NCI-H226 (cell line): Measurements from ENCODE around the gene CST11.

ENCODE experiments used
- DNase-seq: peaks from one replicate; pipeline ENCODE4 v3.0.0-alpha.2; 2015

Gene CST11

DNA sequence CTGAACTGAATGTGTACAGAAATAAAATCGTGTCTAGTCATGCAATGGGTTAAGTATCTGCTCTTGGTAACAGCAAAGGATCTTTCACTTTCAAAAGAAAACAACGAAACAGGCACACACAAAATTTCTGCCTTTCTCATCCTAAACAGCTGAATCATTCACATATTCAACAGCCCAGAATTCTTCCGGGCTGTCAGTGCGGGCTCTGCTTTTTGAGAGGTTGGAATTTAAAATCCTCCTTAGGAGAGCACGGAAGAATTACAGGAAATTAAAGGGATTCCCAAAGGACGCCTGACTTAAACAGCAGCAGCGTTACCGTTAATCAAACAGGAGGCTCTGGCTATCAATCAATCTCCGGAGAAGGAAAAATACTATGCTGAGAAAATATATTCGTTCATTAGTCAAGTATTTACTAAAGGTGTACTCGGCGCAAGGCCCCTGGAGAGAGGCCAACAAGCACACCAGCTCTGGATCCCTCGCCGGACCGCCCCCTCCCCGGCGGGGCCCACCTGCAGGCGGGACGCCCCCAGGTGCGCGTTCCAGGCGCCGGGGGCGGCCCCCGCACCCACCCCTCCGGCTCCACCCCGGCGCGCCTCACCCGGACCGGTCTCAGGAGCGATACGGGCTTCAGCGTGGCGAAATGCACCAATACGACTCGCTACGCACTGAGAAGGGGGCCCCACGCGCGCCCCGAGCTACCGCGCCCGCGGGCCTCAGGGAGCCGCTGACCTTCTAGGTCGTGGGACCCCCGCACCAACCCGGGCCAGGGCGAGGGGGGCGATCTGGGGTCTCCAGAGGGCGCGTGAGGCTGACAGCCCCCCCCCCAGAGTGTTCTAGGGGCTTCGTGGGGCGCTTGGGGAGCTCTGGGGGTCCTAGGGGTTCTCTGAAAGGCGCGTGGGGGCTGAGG, 32.4 kb downstream of the CST11 start:
- DNase-seq: peak; percentile 53

DNA sequence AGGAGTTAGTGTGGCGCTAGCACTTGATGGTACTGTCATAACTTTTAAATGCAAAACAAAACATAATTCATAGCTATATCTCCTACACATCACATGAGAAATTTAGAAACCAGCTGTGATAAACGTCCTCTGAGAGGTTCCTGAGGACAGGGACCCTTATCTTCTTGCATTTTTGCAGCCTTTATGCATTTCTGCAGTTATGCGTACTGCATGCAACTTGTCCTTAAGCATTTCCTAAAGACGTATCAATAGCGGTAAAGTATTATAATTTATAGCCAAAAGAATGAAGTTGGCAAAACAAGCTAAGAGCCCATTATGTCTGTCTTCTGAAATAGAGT, 33.0 kb downstream of the CST11 start:
- DNase-seq: no peak

DNA sequence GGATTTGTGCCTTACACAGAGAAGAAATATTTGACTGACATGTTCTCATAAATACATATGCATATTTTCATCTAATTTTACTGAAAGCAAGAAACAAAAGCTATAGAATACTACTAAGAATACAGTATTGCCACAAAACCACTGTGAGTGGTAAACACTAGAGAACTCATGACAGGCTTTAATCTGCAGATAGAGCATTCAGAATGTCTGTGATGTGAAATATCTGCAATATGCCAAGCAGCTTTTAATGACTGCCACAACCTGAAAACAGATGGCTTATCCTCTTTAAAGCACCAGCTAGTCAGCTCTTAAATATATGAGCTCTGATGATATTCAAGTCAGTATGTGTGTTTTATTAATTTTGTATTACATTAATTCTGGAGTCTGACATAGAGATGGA, 34.8 kb downstream of the CST11 start:
- DNase-seq: no peak

DNA sequence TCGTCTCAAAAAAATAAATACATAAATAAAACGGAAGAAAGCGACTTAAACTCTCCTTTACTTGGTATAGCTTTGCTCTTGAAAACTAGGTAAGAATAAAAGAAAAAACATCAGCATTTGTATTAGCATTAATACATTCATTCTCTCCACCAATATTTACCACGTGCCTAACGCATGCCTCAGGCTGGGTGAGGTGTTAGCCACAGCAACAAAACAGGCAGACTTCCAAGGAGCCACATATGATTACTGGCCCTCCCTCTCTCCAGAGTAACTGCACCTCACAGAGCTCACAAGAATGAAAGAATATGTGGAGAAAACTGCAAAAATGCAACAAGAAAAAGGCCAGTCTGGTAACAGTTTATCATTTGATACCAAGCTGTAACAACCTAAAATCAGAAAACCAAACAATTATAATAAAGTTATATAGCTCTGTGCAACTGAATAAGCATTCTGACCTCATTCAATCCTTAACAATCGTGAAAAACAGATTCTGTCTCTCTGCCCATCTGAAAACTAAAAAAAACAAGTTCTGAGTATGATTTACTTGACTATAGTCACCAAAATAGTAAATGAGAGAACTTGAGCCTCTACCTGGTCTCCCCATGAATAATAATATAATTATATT, 36.6 kb downstream of the CST11 start:
- DNase-seq: peak; percentile 48

DNA sequence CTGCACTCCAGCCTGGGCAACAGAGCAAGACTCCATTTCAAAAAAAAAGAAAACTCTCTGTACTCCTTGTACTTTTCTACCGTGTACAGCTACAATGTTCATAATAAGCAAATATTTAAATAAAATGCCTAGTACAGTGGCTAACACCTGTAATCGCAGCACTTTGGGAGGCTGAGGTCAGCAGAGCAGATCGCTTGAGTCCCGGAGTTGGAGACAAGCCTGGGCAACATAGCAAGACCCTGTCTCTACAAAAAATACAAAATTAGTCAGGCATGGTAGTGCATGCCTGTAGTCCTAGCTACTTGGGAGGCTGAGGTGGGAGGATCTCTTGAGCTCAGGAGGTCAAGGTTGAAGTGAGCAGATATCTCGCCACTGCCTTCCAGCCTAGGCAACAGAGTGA, 37.1 kb downstream of the CST11 start:
- no peak for DNase-seq

DNA sequence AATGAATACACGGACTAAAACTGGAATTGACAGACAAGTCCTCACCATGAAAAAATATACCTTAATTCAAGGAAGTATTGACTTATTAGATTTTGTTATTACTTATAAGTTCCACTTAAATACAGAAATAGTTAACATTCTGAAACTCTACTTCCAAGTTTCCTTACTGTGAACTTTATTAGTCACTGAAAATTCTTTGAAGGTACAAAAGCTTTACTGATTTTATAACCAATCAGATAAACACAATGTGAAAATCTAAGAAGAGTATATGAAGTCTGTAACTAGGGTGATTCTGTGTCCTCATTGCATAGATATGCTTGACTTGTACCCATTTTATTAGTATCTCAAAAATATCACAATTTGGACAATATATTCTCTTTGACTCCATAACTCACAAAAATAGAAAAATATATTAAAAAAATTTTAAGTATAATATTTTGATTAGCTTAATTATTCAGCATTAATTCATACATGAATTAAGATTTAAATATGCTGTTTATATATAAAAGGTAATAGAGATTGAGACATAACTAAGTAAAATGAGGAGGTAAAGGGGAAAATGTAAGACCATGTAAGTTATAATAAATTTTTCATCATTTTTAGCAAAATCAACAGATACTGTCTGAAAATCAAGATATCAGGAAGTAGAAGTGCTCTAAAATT, 38.0 kb downstream of the CST11 start:
- DNase-seq: no peak

DNA sequence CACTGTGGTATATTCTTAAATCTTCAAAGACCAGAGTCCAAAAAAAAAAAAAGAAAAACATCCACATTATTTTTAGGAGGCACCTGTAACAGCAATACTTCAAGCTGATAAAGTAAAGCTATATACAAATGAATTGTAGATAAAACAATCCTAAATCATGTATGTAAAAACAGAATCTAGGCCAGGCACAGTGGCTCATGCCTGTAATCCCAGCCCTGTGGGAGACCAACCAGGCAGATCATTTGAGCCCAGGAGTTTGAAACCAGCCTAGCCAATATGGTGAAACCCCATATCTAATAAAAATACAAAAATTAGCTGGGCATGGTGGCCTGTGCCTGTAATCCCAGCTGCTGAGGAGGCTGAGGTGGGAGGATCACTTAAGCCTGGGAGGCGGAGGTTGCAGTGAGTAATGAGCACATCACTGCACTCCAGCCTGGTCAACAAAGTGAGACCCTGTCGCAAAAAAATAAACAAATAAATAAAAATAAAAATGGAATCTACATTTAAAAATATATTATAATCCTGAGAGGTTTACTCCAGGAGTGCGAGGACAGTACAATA, 38.7 kb downstream of the CST11 start:
- DNase-seq: no peak

DNA sequence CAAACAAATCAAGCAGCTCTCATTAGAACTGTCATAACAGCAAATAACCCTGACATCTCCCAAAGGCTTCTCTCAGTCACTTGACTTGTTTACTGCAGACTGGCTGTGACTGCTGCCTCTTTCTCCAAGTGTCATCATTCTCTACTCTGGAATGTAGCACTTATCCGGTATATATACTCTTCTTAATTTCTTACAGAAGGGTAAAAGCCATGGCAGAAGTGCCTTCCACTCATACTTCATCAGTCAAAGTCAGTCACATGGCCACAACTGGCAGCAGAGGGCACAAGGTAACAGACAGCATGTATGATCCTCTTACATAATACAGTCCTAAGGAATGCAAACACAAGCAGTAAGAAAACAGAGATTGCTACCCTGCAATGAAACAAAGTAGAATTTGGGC, 40.6 kb downstream of the CST11 start:
- DNase-seq: peak; percentile 30

DNA sequence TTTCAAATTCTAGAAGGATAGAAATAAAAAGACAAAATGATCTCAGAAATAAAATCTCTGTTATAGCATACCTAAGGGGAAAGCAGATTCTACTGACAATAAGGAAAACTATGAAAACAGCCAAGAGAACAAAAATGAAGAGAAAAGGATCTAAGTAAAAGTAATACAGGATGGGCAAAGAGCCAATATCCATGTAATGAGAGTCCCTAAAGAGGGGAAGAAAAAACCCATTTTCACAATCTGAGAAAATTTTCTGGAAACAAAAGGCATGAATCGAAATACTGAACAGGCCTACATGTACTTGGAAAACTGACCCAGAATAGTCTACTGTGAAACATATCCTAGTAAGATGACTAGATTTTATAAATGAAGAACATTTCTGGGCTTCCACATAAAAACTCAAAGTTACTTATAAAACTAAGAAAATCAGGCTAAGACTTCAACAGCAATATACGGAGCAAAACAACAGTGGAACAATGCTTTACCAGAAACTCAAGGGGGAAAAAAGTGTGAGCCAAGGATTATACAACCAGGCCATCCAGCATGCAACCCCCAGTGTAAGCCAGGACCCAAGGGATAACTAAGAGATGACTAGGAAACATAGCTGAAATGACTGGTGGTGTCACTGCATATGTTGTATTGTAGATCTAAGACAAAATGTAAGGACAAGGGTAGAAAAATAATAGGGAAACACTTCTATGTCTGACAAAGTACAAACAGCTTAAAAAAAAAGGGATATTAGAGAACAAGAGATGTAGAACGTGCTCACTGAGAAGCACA, 41.6 kb downstream of the CST11 start:
- DNase-seq: no peak

DNA sequence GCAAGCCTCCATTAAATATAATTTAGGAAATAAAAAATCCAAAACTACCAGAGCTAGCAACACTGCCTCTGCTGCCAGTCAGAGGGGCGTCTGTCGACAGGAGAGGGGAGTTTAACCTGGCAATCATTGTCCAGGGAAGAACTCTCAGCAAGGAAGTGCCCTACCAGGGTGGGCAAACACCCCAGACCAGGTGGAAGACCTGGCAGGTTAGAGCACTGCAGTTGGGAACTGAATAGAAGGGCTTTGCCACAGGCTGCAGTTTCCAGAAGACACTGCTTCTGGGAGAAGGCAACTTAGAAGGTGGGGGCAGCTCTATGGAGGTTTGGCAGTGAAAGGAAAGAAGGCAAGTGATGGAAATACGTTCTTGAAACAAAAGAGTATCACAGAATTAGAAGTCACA, 42.9 kb downstream of the CST11 start:
- DNase-seq: no peak

DNA sequence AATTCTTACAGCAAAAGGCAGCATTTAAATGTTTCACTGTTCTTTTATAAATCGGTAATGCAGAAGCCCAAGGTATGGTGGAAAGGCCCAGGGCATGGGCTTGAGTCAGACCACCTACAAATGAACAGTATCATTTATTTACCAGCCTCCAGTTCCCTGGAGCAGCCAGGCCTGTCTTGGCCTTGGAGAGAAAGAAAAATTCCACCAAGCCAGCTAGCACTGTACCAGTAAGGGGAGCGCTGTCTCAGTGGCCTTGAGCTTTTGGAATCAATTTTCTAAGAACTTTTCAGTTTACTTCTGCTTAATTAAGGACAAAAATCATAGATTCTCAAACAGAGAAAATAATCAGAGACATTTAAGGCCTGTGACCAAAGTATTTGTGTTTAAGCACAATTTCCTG, 43.7 kb downstream of the CST11 start:
- no peak for DNase-seq

DNA sequence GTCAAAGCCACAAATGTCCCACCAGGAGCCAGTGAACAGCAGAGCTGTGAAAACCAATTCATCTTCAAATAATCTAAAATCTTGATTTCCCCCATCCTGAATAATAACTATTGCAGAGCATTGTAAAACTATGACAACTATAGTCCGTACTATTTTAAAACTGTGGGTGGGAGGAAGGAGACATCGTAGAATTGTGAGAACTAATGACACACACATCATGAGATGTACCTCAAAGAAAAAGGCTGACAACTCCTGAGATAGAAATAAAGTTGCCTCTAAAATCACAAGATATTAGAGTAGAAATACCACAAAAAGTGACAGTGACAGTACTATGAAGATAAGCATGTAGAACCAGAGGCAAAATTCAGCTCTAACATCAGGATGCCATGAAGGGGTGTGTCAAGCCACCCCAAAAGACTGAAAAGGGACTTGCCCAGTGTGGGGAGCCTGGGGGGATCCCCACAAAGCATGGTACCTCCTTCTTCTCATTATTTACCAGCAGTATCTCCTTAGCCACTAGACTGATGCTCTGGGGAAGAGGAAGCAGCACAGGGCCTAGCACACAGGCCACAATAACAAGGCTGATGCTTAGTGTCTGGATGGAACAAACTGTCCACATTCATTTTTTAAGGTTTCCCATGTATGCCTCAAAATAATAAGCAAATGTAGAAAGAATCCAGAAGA, 44.8 kb downstream of the CST11 start:
- DNase-seq: no peak

DNA sequence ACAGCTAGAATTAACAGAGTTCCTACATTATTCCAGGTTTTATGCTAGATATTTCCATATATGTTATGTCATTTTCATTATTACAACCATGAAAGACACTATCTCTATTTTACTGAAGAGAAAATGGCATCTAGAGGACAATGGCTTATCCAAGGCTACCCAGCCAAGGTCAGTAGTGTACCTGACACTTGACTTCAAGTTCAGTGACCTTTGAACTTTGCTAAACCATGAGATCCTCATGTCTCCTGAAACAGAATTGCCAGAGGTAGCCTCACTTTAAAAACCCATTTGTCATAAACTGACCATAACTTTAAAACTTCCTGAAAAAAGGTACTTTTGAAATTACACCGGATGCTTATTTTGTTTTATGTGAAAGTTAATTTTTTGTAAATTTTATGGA, 45.8 kb downstream of the CST11 start:
- no peak for DNase-seq

DNA sequence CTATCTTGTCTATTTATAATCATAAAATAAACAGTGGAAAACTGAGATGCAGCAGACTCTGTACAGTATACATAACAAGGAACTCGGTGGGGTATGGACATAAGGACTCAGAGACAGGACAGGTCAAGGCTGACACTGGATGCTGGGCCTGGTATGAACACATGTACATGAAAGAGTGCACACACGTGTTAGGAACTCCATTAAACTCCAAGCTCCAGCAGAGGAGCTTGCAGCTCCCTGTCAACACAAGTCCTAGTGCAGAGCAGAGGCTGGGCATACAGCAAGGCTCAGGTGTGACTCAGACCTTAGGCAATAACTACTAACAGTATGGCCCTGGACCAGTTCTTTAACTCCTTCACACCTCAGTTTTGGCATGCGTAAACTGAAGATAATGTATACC, 48.5 kb downstream of the CST11 start:
- DNase-seq: peak; percentile 46

DNA sequence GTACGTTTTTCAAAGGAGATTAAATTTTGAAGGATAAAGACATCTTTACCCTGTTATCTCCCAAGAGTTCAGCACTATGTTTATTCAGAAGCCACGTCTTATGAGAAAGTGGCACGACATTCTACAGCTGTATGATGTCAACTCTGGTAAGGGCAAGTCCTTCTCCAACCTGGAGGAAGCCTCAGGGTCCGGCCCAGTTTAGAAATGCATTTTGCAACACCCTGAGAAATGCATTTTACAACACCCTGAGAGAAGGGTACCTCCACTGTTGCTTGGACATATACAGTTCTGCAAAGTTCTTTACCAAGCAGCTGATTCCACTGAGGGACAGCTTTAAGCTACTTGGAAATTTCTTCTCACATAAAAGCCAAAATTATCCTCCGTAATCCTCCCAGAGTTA, 48.9 kb downstream of the CST11 start:
- DNase-seq: no peak

DNA sequence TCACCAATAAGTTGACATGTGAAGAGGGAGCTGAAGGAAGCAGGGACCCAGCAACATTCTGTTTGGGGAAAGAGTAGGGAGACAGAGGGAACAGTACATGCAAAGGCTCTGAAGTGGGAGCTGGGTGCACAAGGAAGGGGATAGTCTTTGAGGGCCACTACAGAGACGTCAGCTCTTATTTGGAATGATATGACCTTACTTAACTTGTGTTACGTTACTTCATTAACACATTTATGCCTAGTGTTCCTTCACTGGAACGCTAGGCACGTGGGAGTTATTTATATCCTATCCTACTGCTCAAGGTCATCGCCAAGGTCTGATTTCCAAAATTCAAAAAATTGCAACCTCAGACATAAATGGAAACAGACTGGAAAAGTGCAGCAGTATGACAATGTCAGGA, 51.6 kb downstream of the CST11 start:
- DNase-seq: no peak
